Colonic mucosa (tissue), 4 donors: ENCODE data around the gene MSI2. TPM values are rescaled to one million over a fixed set of nuclear protein-coding genes. Genes with fewer than 3 reads are reported as not detected.

Experiments used
- DNase-seq: peaks from one replicate; pipeline ENCODE4 v3.0.0-alpha.2; 2020
- H3K27ac ChIP-seq: fragments of 200-600 bp; one replicate; pipeline ENCODE4 v1.8.0; 2021
- H3K27me3 ChIP-seq: fragments of 200-600 bp; one replicate; pipeline ENCODE4 v1.8.0; 2021
- H3K36me3 ChIP-seq: fragments of 200-600 bp; one replicate; pipeline ENCODE4 v1.8.0; 2021
- H3K4me1 ChIP-seq: fragments of 200-600 bp; one replicate; pipeline ENCODE4 v1.8.0; 2021; ENCODE audit warnings: mild to moderate bottlenecking
- H3K4me3 ChIP-seq: fragments of 200-600 bp; one replicate; pipeline ENCODE4 v1.8.0; 2021
- H3K9ac ChIP-seq, 2 donors: one replicate each; pipeline ENCODE4 v1.7.0; 2013; ENCODE audit warnings: control low read depth in 2 of 2, low read depth in 2 of 2, low read length in 2 of 2
- H3K9me3 ChIP-seq: fragments of 200-600 bp; one replicate; pipeline ENCODE4 v1.8.0; 2021
- CTCF ChIP-seq: fragments of 200-600 bp; IDR thresholded peaks from one replicate; pipeline ENCODE4 v1.8.0; 2022; ENCODE audit warnings: antibody characterized with exemption, mild to moderate bottlenecking
- intact Hi-C: fragments of 100-400 bp; cut with DNase I; formaldehyde crosslinking; loops from one replicate; pipeline ENCODE4 v1.14.1; 2022
- total RNA-seq, 2 donors: library from RNA; stranded (reverse); fragmentation: NEBNext Ultra II Directional in 1 of 2; extraction: Animal tissue kit (Norgen Biotek cat#: 25700) in 1 of 2; gene quantifications; one replicate each; pipeline ENCODE4 v1.2.1, GENCODE V29; 2021
- donor health status: healthy.
- donor health status: DM: no; HTN: no; CAD: no.
- donor health status: DM: no; HTN: no; CAD: no.

The MSI2 gene
- total RNA-seq, 2 donors from 2014 or later: 61.6 to 75.4 TPM

- H3K9ac ChIP-seq: no peak overlapping the region
- H3K9me3 ChIP-seq: no peaks in the 10 kb centered on the region
- no peak for DNase-seq
- H3K4me3 ChIP-seq: no peak overlapping the region
- H3K4me1 ChIP-seq: no peaks in the 10 kb centered on the region
- H3K36me3 ChIP-seq: no peaks in the 10 kb centered on the region
- no peak for TF ChIP-seq CTCF
- no peak overlapping the region for H3K27ac ChIP-seq
- no peaks in the 10 kb centered on the region for H3K27me3 ChIP-seq
- intact Hi-C loops: no loop called here
These were observed 46.6 kb downstream of the MSI2 start for GRCh38 chr17:57302690-57303465.

- intact Hi-C loops: no loop called here
- Histone ChIP-seq H3K27me3 (no peaks in the 10 kb centered on the region), H3K9ac (no peak overlapping the region)
These were observed 48.9 kb downstream of the MSI2 start for GRCh38 chr17:57305144-57305728.

GRCh38 chr17:57305908-57306504 is 49.7 kb downstream of the MSI2 start:
- H3K4me1 ChIP-seq: no peaks in the 10 kb centered on the region
- intact Hi-C loops: no loop called here
- no peaks in the 10 kb centered on the region for H3K36me3 ChIP-seq
- no peak for DNase-seq
- H3K4me3 ChIP-seq: no peak overlapping the region
- TF ChIP-seq CTCF: no peak
- H3K27ac ChIP-seq: no peak overlapping the region
- no peaks in the 10 kb centered on the region for H3K9me3 ChIP-seq
- no peak overlapping the region for H3K9ac ChIP-seq
- H3K27me3 ChIP-seq: no peaks in the 10 kb centered on the region

More at GRCh38 chr17:57305144-57305728, 48.9 kb downstream of the MSI2 start:
- H3K4me1 ChIP-seq: no peaks in the 10 kb centered on the region
- no peaks in the 10 kb centered on the region for H3K36me3 ChIP-seq
- H3K9me3 ChIP-seq: no peaks in the 10 kb centered on the region
- no peak for DNase-seq
- H3K27ac ChIP-seq: no peak overlapping the region
- TF ChIP-seq CTCF: no peak
- no peak overlapping the region for H3K4me3 ChIP-seq

- no peak overlapping the region for H3K27ac ChIP-seq
- H3K9ac ChIP-seq: no peak overlapping the region
- intact Hi-C loops: no loop called here
- DNase-seq: no peak
- H3K36me3 ChIP-seq: no peaks in the 10 kb centered on the region
- no peaks in the 10 kb centered on the region for H3K9me3 ChIP-seq
- no peak for TF ChIP-seq CTCF
- no peak overlapping the region for H3K4me3 ChIP-seq
- H3K4me1 ChIP-seq: no peaks in the 10 kb centered on the region
- H3K27me3 ChIP-seq: no peaks in the 10 kb centered on the region
These were observed 52.3 kb downstream of the MSI2 start for GRCh38 chr17:57308543-57309186.

- no peak for TF ChIP-seq CTCF
- Histone ChIP-seq H3K4me1 (no peaks in the 10 kb centered on the region), H3K4me3 (no peak overlapping the region), H3K27ac (no peak overlapping the region), H3K9ac (no peak overlapping the region), H3K27me3 (no peaks in the 10 kb centered on the region), H3K36me3 (no peaks in the 10 kb centered on the region), H3K9me3 (no peaks in the 10 kb centered on the region)
- DNase-seq: no peak
- intact Hi-C loops: no loop called here
These were observed 53.2 kb downstream of the MSI2 start for GRCh38 chr17:57309479-57309878.
